SK-N-SH treated with all-trans-retinoic acid at 6 μM for 48 hours (cell line): Measurements from ENCODE around the gene DNAH8.

Experiments
- ARNTL ChIP-seq: fragments of 450-650 bp; formaldehyde crosslinking; IDR thresholded peaks from 2 replicates; pipeline ENCODE4 v1.5.0; 2020; ENCODE audit warnings: low read depth, mild to moderate bottlenecking, moderate library complexity, borderline replicate concordance
- CSDC2 ChIP-seq: fragments of 250-450 bp; sonication (Bioruptor Pico); IDR thresholded peaks from 2 replicates; pipeline ENCODE4 v1.5.0; 2020; ENCODE audit warnings: mild to moderate bottlenecking, moderate library complexity
- SNAI2 ChIP-seq: fragments of 250-450 bp; sonication (Bioruptor Pico); IDR thresholded peaks from 2 replicates; pipeline ENCODE4 v1.5.0; 2020; ENCODE audit warnings: mild to moderate bottlenecking, moderate library complexity
- ZFP3 ChIP-seq: fragments of 250-450 bp; sonication (Bioruptor Pico); IDR thresholded peaks from 2 replicates; pipeline ENCODE4 v1.5.0; 2020; ENCODE audit warnings: mild to moderate bottlenecking, moderate library complexity

GRCh38 chr6:38871741-38872568 lies 156.8 kb downstream of the DNAH8 start:
- TF ChIP-seq ZFP3 (CRISPR knock-in tag), result no peak
- no peak for TF ChIP-seq ARNTL (CRISPR knock-in tag)
- no peak for TF ChIP-seq CSDC2 (CRISPR knock-in tag)
- TF ChIP-seq SNAI2 (CRISPR knock-in tag), result no peak
